Right lobe of liver (tissue), 6 donors: ENCODE results near the gene PROSER1. TPM values are rescaled to one million over a fixed set of nuclear protein-coding genes. Genes with fewer than 3 reads are reported as not detected.

Experiments
- ATAC-seq, 4 donors: fragments of 200-7000 bp; cut with Tn5 transposase; one replicate each; pipeline ENCODE4 v1.9.1; 2020; ENCODE audit warnings: mild to moderate bottlenecking in 4 of 4, moderate library complexity in 4 of 4
- DNase-seq, 3 donors: peaks; one replicate each; pipeline ENCODE4 v3.0.0-alpha.2; 2020
- H3K27ac ChIP-seq, 3 donors: fragments of 200-600 bp; one replicate each; pipeline ENCODE4 v1.8.0; 2022
- H3K27me3 ChIP-seq, 2 donors: fragments of 200-600 bp; one replicate each; pipeline ENCODE4 v1.8.0; 2022
- H3K36me3 ChIP-seq, 4 donors: fragments of 200-600 bp; sonication (generic) in 1 of 4; one replicate each; pipeline versions ENCODE4 v1.5.1 to v1.8.0; 2017 to 2022; ENCODE audit warnings: control low read depth in 1 of 4
- H3K4me1 ChIP-seq, 4 donors: fragments of 200-600 bp; sonication (generic) in 1 of 4; one replicate each; pipeline versions ENCODE4 v1.5.1 to v1.8.0; 2017 to 2022; ENCODE audit warnings: control low read depth in 1 of 4
- H3K4me3 ChIP-seq, 3 donors: fragments of 200-600 bp; one replicate each; pipeline ENCODE4 v1.8.0; 2022
- H3K9me3 ChIP-seq, 4 donors: fragments of 200-600 bp; sonication (generic) in 1 of 4; one replicate each; pipeline versions ENCODE4 v1.5.1 to v1.8.0; 2017 to 2022; ENCODE audit warnings: control low read depth in 1 of 4
- CTCF ChIP-seq, 4 donors: fragments of 200-600 bp in 3 of 4; fragments of 450-650 bp in 1 of 4; IDR thresholded peaks; one replicate each; pipeline versions ENCODE4 v1.5.1 to v1.8.0; 2016 to 2022; ENCODE audit warnings: antibody characterized with exemption in 4 of 4, mild to moderate bottlenecking in 2 of 4
- POLR2A ChIP-seq: fragments of 450-650 bp; IDR thresholded peaks from one replicate; pipeline ENCODE4 v1.6.1; 2017; ENCODE audit warnings: antibody characterized with exemption, mild to moderate bottlenecking
- WGBS: methylation state at CpG from one replicate; pipeline ENCODE4 v1.1.6; 2018; ENCODE audit warnings: low coverage, low lambda C conversion rate; ENCODE audit not compliant: insufficient coverage; ENCODE audit errors: missing lambda C conversion rate; 5-methylcytosine and 5-hydroxymethylcytosine counted together
- intact Hi-C, 2 donors: fragments of 100-400 bp; cut with DNase I; formaldehyde crosslinking; loops; one replicate each; pipeline versions ENCODE4 v1.11.2 to v1.14.1; 2022
- total RNA-seq, 6 experiments: library from RNA; depleted of rRNA in 2 of 6; stranded (reverse); fragments of >200 nt in 2 of 6; fragmentation: NEBNext Ultra II Directional in 3 of 6; extraction: Animal tissue kit (Norgen Biotek cat#: 25700) in 3 of 6; gene quantifications; one replicate each; pipeline versions ENCODE4 v1.1.0 to v1.2.4, GENCODE V29; 2016 to 2023
- donor health status: DM: no; HTN: yes; CAD: no.
- donor health status: DM: no; HTN: no; CAD: no.
- donor health status: DM: no; HTN: no; CAD: no.
- donor health status: DM: no; HTN: yes; CAD: no.
- donor health status: DM: no; HTN: yes; CAD: no.

The PROSER1 gene
- total RNA-seq, 6 experiments from 2014 or later = 8.6 to 11.2 (median 9.9) TPM

GRCh38 chr13:38993381-38993780 lies 44.5 kb downstream of the PROSER1 start:
- Histone ChIP-seq H3K4me3 (no peak overlapping the region), H3K36me3 (no peaks in the 10 kb centered on the region), H3K27ac (no peak overlapping the region), H3K9me3 (no peaks in the 10 kb centered on the region), H3K4me1 (no peaks in the 10 kb centered on the region), H3K27me3 (no peaks in the 10 kb centered on the region)
- ATAC-seq (no peak), DNase-seq (no peak)
- TF ChIP-seq CTCF (IDR thresholded peaks at IDR 0.05) (no peak), POLR2A (no peak)
- intact Hi-C loops = no loop called here
- 54% methylated on average over 4 of the region's 4 CpGs for WGBS

DNA sequence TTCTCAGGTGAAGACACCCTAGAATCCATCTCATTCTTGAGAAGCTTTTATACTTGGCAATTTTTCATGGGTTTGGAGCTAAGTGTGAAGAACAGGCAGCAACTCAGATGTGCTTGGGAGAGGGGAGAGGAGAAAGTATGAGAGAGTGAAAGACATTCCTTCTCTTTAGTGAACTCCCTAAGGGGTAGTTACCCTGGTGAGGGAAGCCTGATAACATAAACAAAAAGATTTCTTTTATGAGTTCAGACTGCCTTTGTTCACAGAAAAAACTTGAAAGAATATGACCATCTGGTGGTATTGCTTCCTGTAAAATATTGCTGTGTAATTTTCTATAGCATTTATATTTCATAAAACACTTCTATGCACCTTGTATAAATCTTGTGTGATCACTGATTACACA lies 47.2 kb downstream of the PROSER1 start, which contains the start of gene STOML3:
STOML3 (minus strand) TSS at position 139 of the 400 bp plus-strand sequence; CDS start at position 29, 110 bp downstream.
- no peaks in the 10 kb centered on the region for H3K9me3 ChIP-seq
- no peaks in the 10 kb centered on the region for H3K36me3 ChIP-seq
- TF ChIP-seq CTCF (IDR thresholded peaks at IDR 0.05) (no peak), POLR2A (no peak)
- ATAC-seq = no peak
- H3K27ac ChIP-seq = no peak within 1 kb of the TSS
- DNase-seq = no peak
- H3K4me3 ChIP-seq = no peak within 1 kb of the TSS
- H3K4me1 ChIP-seq = no peaks in the 10 kb centered on the region
- intact Hi-C loops = no loop called here
- H3K27me3 ChIP-seq = no peaks in the 10 kb centered on the region

DNA sequence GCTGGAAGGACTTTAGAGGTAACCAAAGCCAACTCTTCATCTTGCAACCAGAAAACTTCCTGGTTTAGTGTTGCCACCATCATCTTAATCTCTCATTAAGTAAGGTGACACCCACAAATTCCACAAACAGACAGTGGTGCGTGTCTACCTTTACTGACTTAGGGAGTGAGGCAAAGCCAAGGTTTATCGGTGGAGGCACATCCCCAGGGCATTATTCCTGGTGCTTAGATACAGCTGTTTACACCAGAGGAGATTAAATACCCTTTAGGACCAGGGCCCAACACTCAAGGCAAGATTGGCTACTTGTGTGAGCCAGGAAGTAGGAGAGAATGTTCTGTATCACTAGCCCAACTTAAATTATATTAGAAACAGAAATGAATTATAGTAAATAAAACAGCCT lies 56.8 kb downstream of the PROSER1 start:
- no peak for ATAC-seq
- no peak for DNase-seq
- 83% methylated on average over 1 of the region's 2 CpGs for WGBS
- intact Hi-C loops = no loop called here
- Histone ChIP-seq H3K36me3 (no peaks in the 10 kb centered on the region), H3K27me3 (no peaks in the 10 kb centered on the region), H3K9me3 (no peaks in the 10 kb centered on the region), H3K27ac (no peak overlapping the region), H3K4me1 (no peaks in the 10 kb centered on the region), H3K4me3 (no peak overlapping the region)
- no peak for TF ChIP-seq CTCF (IDR thresholded peaks at IDR 0.05)
- TF ChIP-seq POLR2A = no peak

DNA sequence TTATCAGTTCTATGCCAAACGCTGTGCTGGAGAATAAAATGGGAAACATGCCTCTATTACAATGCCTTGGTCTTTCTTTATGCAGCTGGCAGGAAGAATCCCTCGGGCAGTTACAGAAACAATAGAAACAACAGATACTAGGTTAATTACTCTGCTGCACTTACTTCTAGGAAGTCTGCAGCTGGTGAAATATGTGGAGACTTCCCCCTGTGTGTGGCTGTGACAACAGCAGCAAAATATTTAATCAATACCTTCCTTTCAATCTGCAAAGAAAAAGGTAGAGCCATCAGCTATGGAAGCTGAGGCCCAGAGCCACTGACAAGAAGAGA lies 57.2 kb downstream of the PROSER1 start:
- Histone ChIP-seq H3K4me3 (no peak overlapping the region), H3K9me3 (no peaks in the 10 kb centered on the region), H3K4me1 (no peaks in the 10 kb centered on the region), H3K36me3 (no peaks in the 10 kb centered on the region), H3K27me3 (no peaks in the 10 kb centered on the region), H3K27ac (no peak overlapping the region)
- intact Hi-C loops = no loop called here
- 21% methylated on average over 2 of the region's 2 CpGs for WGBS
- no peak for ATAC-seq
- no peak for DNase-seq
- no peak for TF ChIP-seq CTCF (IDR thresholded peaks at IDR 0.05)
- no peak for TF ChIP-seq POLR2A
